DMS 273 (cell line): ENCODE data around the gene MFSD2B.

Experiments
- DNase-seq: peaks from one replicate; lab custom pipeline; 2025; ENCODE audit not compliant: unreplicated experiment; lab: John Stamatoyannopoulos, UW

MFSD2B gene

DNA sequence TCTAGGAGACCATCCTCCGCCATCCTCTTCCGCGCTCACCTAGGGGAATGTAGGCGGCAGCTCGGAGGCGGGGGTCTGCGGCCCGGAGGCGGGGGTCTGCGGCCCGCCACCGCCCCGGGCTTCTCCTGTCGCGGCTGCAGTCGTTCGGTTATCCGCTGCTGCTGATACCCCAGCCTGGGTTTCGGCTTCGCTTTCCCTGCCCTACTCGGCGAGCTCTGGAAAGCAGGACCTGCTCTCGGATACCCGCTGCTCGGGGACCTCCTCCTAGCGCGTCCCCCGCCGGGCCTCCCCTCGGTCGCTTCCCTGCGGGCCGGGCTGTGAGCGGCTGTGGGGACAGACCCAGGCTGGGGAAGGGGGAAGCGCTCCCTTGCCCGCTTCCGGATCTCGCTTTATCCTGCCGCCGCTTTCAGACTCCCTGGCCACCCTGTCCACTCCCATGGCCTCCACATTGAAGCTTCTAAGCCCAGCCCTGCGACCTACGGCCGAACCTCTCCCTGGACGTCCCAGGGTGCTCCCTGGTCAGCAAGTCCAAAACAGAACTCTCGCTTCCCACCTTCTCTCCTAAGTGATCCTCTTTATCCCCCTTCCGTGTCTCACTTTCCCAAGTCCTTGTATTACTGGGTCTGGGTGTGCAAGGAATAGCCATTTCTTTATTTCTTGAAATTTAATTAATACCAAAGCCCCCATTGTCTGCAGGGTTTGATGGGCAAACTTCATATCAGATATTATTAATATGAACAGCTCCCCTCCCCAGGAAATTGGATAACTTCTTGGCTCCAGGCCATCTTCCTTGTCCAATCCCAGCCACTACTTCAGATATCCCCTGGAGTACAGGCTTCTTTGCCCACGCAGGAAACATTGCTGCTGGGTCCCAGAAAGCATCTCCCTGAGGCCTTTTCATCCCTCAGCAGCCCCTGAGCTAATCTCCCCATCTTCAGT is 40.4 kb downstream of the MFSD2B start:
- DNase-seq = peak; percentile 42

DNA sequence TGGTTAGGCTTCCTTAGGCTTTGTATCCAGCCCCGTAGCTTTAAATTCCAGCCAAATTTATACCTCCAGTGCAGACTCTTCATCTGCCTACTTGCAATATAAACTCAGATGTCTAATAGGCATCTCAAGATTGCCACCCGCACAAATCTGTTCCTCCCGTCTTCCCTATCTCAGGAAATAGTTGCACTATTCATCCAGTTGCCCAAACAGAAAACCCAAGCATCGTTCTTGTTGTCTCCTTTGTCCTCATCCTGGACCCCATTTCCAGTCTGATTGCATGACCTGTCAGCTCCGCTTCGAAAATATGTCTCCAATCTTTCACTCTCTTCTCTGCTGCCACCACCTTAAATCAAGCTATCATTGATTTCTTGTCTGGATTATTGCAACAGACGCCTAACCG is 41.9 kb downstream of the MFSD2B start:
- DNase-seq = no peak

DNA sequence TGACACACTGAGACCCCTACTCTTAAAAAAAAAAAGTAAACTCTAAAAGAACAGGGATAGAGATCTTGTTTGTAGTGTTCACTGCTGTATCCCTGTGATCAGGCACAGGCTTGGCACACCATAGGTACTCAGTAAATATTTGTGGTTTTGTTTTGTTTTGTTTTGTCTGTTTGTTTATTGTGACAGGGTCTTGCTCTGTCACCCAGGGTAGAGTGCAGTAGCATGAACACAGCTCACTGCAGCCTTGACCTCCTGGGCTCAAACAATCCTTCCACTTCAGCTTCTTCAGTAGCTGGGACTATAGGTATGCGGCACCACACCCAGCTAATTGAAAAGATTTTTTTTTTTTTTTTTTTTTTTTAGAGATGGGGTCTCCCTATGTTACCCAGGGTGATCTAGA is 43.1 kb downstream of the MFSD2B start:
- DNase-seq = no peak

DNA sequence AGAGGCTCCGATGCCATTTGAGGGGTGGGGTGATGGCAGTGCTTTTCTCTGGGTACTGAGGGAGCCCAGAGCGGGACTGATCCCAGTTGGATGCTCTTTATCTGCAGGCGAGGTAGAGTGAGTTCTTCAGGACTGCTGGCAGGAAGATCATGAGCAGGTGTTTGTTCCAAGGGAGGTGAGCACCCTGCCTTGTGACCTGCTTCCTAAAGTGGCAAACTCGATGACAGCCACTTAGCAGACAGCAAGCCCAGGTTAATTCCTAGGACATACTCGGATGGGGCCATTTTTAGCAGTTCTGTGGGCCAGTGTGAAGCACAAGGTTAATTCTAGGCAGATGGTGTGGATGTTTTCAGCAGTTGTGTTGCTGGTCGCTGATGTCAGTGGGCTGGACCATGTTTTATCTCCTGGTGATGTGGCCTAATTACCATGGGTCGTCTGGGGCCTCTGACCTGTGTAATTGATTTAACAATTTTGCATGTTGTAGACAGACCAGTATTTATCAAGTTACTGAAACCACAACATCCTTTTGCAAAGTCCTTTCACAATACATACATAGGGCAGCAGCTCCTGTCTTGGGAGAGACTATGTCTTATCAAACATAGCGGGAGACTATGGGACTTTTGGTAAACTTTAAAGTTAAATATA is 44.6 kb downstream of the MFSD2B start:
- no peak for DNase-seq

DNA sequence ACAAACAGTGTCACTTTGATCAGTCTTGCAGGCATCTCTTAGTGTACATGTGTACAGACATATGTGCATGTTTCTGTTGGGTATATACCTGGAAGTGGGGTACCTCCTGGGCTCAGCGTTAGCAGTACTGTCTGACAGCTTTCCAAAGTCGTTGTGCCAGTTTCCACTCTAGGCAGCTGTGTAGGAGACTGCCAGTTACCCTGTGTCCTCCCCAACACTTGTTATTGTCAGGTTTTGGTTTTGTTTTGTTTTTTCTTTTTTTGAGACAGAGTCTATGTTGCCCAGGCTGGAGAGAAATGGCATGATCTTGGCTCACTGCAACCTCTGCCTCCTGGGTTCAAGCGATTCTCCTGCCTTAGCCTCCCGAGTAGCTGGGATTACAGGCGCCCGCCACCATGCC is 45.9 kb downstream of the MFSD2B start:
- no peak for DNase-seq

DNA sequence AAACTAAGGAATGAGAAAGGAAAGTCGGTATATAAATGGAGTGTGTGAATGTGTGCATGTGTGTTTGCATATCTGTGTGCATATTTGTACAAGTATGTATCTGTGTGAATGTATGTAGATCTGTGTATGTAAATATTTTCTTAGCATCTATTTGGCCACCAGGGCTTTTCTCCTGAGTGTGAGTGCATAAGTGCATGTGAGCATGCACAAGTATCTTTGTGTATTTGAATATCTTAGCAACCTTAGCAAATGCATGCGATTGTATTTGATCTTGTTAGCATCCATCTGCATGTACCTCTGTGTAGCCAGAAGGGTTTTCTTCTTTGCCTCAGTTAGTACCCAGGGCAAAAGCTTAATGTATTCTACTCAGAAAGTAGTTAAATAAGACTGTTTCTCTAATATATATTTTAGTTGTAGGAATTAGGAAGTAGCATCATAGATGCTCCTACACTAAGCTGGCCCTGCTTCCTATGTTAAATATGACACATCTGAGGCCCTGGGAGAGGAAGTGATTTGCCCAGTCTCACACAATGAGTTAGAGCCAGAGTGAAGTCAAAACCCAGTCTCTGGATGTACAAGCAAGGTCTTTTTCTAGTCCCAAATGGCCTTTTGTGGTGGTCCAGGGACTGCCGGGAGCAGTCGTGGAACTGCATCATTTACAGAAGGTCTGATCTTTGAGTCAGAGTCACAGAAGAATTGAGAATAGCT is 48.8 kb downstream of the MFSD2B start:
- DNase-seq = no peak

DNA sequence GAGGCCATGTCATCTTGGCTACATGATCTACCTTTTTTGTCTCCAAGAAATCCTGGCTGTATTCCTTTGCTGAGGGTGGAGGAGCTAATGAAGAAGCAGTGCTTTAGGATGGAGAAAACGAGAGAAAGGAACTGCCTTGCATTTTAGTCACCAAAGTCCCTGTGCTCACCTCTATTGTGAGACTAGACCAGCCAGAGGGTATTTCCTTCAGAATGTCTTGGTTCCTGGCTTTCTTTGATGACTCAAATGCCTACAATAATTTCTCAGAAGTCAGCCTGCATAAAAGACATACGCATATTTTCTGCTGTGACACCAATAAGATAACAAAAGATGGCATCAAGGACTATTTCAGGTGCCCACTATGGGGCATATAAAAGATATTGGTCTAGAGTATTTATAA is 55.5 kb downstream of the MFSD2B start:
- no peak for DNase-seq

DNA sequence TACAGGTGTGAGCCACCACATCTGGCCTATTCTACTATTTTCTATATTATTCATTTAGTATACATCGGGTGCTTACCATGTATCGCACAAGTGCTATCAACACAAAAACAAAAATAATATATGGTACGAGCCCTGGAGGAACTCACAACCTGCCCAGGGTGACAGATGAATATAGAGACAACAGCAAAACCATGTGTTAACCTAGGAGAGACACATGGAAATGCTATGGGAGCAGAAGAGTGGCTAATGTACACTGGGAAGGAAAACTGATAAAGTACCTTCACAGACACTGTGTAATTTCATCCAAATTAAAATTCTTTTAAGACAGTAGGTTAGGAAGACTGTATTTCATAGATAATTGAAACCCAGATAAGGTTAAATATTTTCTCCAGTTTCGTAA is 62.4 kb downstream of the MFSD2B start:
- DNase-seq = no peak

DNA sequence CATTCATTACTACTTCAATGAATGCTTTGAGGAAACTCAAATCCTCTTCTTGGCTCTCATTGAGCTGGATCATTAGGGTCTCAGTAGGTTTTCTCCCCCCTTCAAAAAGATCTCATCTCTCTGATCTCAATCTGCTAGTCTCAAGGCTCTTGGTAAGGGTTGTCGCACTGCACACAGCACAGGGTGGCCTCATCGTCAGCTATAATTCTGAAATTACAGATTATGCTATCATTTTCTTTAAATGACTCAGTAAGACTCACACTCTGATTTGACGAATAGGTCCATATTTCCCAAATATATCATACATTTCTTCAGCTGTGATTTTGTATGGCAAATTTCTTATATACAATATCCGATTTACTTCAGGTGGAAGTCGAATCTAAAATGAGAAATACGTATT is 63.9 kb downstream of the MFSD2B start:
- DNase-seq = no peak

DNA sequence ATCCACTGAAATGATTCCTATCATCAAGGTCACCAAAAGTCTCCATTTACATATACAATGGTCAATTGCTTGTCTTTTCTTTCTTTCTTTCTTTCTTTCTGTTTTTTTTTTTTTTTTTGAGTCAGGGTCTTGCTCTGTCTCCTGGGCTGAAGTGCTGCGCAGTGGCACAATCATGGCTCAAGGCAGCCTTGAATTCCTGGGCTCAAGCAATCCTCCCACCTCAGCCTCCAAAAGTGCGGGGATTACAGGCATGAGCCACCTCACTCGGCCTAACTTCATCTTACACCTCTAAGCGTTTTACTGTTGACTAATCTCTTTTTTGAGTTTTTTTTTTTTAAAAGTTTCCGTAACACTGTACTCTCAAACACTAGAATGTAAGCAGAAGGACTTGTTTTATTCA is 65.4 kb downstream of the MFSD2B start:
- no peak for DNase-seq
